Karpas-422 (cell line): ENCODE measurements around the gene MRPL12. TPM values are rescaled to one million over a fixed set of nuclear protein-coding genes. Genes with fewer than 3 reads are reported as not detected.

Experiments
- DNase-seq: peaks from one replicate; pipeline ENCODE4 v3.0.0-alpha.2; 2015
- H2AFZ ChIP-seq: fragments of 200-600 bp; sonication (generic); 2 replicates; pipeline ENCODE4 v1.6.1; 2014; ENCODE audit warnings: antibody characterized with exemption, low read length, mixed read lengths
- H3K27ac ChIP-seq: fragments of 200-600 bp; sonication (generic); 2 replicates; pipeline ENCODE4 v1.5.1; 2014; ENCODE audit warnings: mild to moderate bottlenecking, low read length, moderate library complexity
- H3K27me3 ChIP-seq: fragments of 200-600 bp; sonication (generic); 2 replicates; pipeline ENCODE4 v1.6.1; 2014; ENCODE audit warnings: low read length, mixed read lengths
- H3K36me3 ChIP-seq: fragments of 200-600 bp; sonication (generic); 2 replicates; pipeline ENCODE4 v1.6.1; 2014; ENCODE audit warnings: low read length, mixed read lengths; ENCODE audit not compliant: insufficient read depth
- H3K4me1 ChIP-seq: fragments of 200-600 bp; sonication (generic); 2 replicates; pipeline ENCODE4 v1.6.1; 2014; ENCODE audit warnings: mild to moderate bottlenecking, low read length, mixed read lengths
- H3K4me2 ChIP-seq: fragments of 200-600 bp; sonication (generic); 2 replicates; pipeline ENCODE4 v1.6.1; 2014; ENCODE audit warnings: low read length, low read depth, mild to moderate bottlenecking; ENCODE audit not compliant: poor library complexity, severe bottlenecking
- H3K4me3 ChIP-seq: fragments of 200-600 bp; sonication (generic); 2 replicates; pipeline ENCODE4 v1.5.1; 2014; ENCODE audit warnings: mild to moderate bottlenecking, antibody characterized with exemption, low read length, mixed read lengths
- H3K79me2 ChIP-seq: fragments of 200-600 bp; sonication (generic); 2 replicates; pipeline ENCODE4 v1.6.1; 2014; ENCODE audit warnings: mild to moderate bottlenecking, low read length, mixed read lengths
- H3K9ac ChIP-seq: fragments of 200-600 bp; sonication (generic); 2 replicates; pipeline ENCODE4 v1.6.0; 2014; ENCODE audit warnings: low read length
- H3K9me2 ChIP-seq: fragments of 200-600 bp; sonication (generic), shearing (Covaris generic); replicated peaks from 2 replicates; pipeline ENCODE4 v1.6.0; 2014; ENCODE audit warnings: mild to moderate bottlenecking, low read length, moderate library complexity; ENCODE audit not compliant: insufficient read depth
- H3K9me3 ChIP-seq: fragments of 300-700, 200-600 bp; sonication (generic); 2 replicates; pipeline ENCODE4 v1.6.1; 2014; ENCODE audit warnings: low read length, mixed read lengths
- H4K20me1 ChIP-seq: fragments of 200-600 bp; sonication (generic); 2 replicates; pipeline ENCODE4 v1.6.1; 2014; ENCODE audit warnings: mild to moderate bottlenecking, antibody characterized with exemption, low read length, low read depth; ENCODE audit not compliant: insufficient read depth
- total RNA-seq: library from RNA; depleted of rRNA; stranded (reverse); fragments of >200 nt; shearing (Covaris generic); gene quantifications from 2 replicates; pipeline ENCODE4 v1.2.3, GENCODE V29; 2014; ENCODE audit warnings: low replicate concordance

The MRPL12 gene
- total RNA-seq, 1 experiment from 2014 or later: 13.6 TPM

- peaks cover 28% of the 10 kb centered on the region for H4K20me1 ChIP-seq
- no peaks in the 10 kb centered on the region for H3K27me3 ChIP-seq
- H3K9me3 ChIP-seq: no peaks in the 10 kb centered on the region
- peak overlapping the region; percentile 21; the same call in 1 of the 2 replicates for H3K27ac ChIP-seq
- no peak overlapping the region for H2AFZ ChIP-seq
- peak overlapping the region; percentile 74 for H3K4me3 ChIP-seq
- no peak for DNase-seq
- H3K9ac ChIP-seq: peak overlapping the region; percentile 79
- peaks cover 57% of the 10 kb centered on the region for H3K79me2 ChIP-seq
- peak overlapping the region; percentile 92 for H3K4me2 ChIP-seq
- no peaks in the 10 kb centered on the region for H3K9me2 ChIP-seq
- peaks cover 15% of the 10 kb centered on the region; the same call in 1 of the 2 replicates for H3K36me3 ChIP-seq
- H3K4me1 ChIP-seq: peaks cover 23% of the 10 kb centered on the region
These were observed 18.7 kb upstream of the MRPL12 start for GRCh38 chr17:81684442-81684911.

GRCh38 chr17:81685108-81685507 lies 18.1 kb upstream of the MRPL12 start:
- no peak overlapping the region for H2AFZ ChIP-seq
- peak overlapping the region; percentile 74 for H3K4me3 ChIP-seq
- no peaks in the 10 kb centered on the region for H3K9me3 ChIP-seq
- H3K4me1 ChIP-seq: peaks cover 23% of the 10 kb centered on the region
- H3K9ac ChIP-seq: peak overlapping the region; percentile 79
- no peak for DNase-seq
- peak overlapping the region; percentile 92 for H3K4me2 ChIP-seq
- no peaks in the 10 kb centered on the region for H3K27me3 ChIP-seq
- peaks cover 15% of the 10 kb centered on the region; the same call in 1 of the 2 replicates for H3K36me3 ChIP-seq
- no peaks in the 10 kb centered on the region for H3K9me2 ChIP-seq
- H3K79me2 ChIP-seq: peaks cover 57% of the 10 kb centered on the region
- no peak overlapping the region for H3K27ac ChIP-seq
- H4K20me1 ChIP-seq: peaks cover 28% of the 10 kb centered on the region

- Histone ChIP-seq H3K9me2 (no peaks in the 10 kb centered on the region), H3K9me3 (no peaks in the 10 kb centered on the region), H3K36me3 (peaks cover 15% of the 10 kb centered on the region; the same call in 1 of the 2 replicates), H3K4me2 (no peak overlapping the region), H3K4me3 (no peak overlapping the region), H3K27me3 (no peaks in the 10 kb centered on the region), H3K9ac (no peak overlapping the region), H3K79me2 (peaks cover 55% of the 10 kb centered on the region), H4K20me1 (peaks cover 28% of the 10 kb centered on the region), H3K4me1 (peaks cover 23% of the 10 kb centered on the region), H3K27ac (no peak overlapping the region), H2AFZ (no peak overlapping the region)
- no peak for DNase-seq
These were observed 16.6 kb upstream of the MRPL12 start for GRCh38 chr17:81686614-81687013.

GRCh38 chr17:81687770-81688541 lies 15.2 kb upstream of the MRPL12 start:
- Histone ChIP-seq H4K20me1 (peaks cover 23% of the 10 kb centered on the region), H3K4me1 (peaks cover 17% of the 10 kb centered on the region), H3K9ac (no peak overlapping the region), H3K4me2 (no peak overlapping the region), H2AFZ (no peak overlapping the region), H3K27me3 (no peaks in the 10 kb centered on the region), H3K9me2 (no peaks in the 10 kb centered on the region), H3K9me3 (no peaks in the 10 kb centered on the region), H3K36me3 (peaks cover 15% of the 10 kb centered on the region; the same call in 1 of the 2 replicates), H3K4me3 (no peak overlapping the region), H3K27ac (no peak overlapping the region), H3K79me2 (peaks cover 42% of the 10 kb centered on the region)
- no peak for DNase-seq

GRCh38 chr17:81688616-81689015 lies 14.6 kb upstream of the MRPL12 start:
- Histone ChIP-seq H3K79me2 (peaks cover 36% of the 10 kb centered on the region), H3K9ac (no peak overlapping the region), H3K36me3 (peaks cover 17% of the 10 kb centered on the region; the same call in 1 of the 2 replicates), H3K27ac (no peak overlapping the region), H3K4me1 (peaks cover 17% of the 10 kb centered on the region), H3K27me3 (no peaks in the 10 kb centered on the region), H3K4me2 (no peak overlapping the region), H3K9me2 (no peaks in the 10 kb centered on the region), H2AFZ (no peak overlapping the region), H3K4me3 (no peak overlapping the region), H4K20me1 (peaks cover 20% of the 10 kb centered on the region), H3K9me3 (no peaks in the 10 kb centered on the region)
- no peak for DNase-seq

DNA sequence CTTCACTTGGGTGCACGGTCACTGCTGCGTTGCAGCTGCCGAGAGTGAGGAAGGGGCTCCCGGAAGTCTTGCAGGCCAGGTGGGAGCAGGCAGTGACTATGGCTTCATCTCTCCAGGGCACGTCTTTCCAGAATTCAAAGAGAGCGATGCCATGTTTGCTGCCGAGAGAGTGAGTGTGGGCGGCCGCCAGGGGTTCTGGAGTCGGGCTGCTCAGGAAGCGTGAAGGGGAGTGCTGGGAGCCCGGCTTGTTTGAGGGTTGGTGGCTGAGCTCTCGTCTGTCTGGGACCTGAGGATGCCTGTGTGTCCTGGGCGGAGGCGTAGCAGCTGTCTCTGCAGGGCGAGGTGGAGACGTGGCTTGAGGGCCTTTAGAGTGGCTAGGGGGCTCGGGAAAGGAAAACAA lies 13.1 kb upstream of the MRPL12 start:
- H3K4me3 ChIP-seq: no peak overlapping the region
- DNase-seq: no peak
- H3K27ac ChIP-seq: no peak overlapping the region
- no peaks in the 10 kb centered on the region for H3K9me2 ChIP-seq
- H3K9ac ChIP-seq: no peak overlapping the region
- peaks cover 17% of the 10 kb centered on the region; the same call in 1 of the 2 replicates for H3K36me3 ChIP-seq
- peaks cover 21% of the 10 kb centered on the region for H4K20me1 ChIP-seq
- no peaks in the 10 kb centered on the region for H3K27me3 ChIP-seq
- H3K9me3 ChIP-seq: no peaks in the 10 kb centered on the region
- peaks cover 10% of the 10 kb centered on the region for H3K4me1 ChIP-seq
- H3K4me2 ChIP-seq: no peak overlapping the region
- H2AFZ ChIP-seq: no peak overlapping the region
- H3K79me2 ChIP-seq: peaks cover 24% of the 10 kb centered on the region

DNA sequence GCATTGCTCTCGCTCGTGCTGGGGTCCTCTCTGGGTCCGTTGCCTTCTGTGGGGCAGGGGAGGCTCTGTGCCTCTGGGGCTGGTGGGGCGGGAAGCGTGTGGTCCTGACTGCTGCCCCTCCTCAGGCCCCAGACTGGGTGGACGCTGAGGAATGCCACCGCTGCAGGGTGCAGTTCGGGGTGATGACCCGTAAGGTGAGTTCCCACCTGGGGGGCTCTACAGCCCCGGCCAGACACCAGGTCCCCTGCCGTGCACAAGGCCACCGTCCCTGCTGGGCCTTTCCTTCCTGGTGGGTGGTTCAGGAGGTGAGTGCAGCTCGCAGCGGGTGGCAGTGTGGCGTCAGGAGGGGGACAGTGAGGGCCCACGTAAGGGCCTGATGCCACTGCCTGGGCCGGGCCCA lies 12.6 kb upstream of the MRPL12 start:
- no peaks in the 10 kb centered on the region for H3K27me3 ChIP-seq
- DNase-seq: no peak
- H3K79me2 ChIP-seq: peaks cover 19% of the 10 kb centered on the region
- H3K4me1 ChIP-seq: peaks cover 5% of the 10 kb centered on the region
- peaks cover 14% of the 10 kb centered on the region; the same call in 1 of the 2 replicates for H3K36me3 ChIP-seq
- no peak overlapping the region for H3K4me3 ChIP-seq
- H3K9ac ChIP-seq: no peak overlapping the region
- H3K9me2 ChIP-seq: no peaks in the 10 kb centered on the region
- H2AFZ ChIP-seq: no peak overlapping the region
- no peaks in the 10 kb centered on the region for H3K9me3 ChIP-seq
- H3K4me2 ChIP-seq: no peak overlapping the region
- no peak overlapping the region for H3K27ac ChIP-seq
- peaks cover 16% of the 10 kb centered on the region; the same call in 1 of the 2 replicates for H4K20me1 ChIP-seq

GRCh38 chr17:81691196-81691595 lies 12.0 kb upstream of the MRPL12 start:
- Histone ChIP-seq H3K36me3 (peaks cover 7% of the 10 kb centered on the region; the same call in 1 of the 2 replicates), H3K9me3 (no peaks in the 10 kb centered on the region), H2AFZ (no peak overlapping the region), H3K4me3 (no peak overlapping the region), H3K4me2 (no peak overlapping the region), H3K9me2 (no peaks in the 10 kb centered on the region), H3K9ac (no peak overlapping the region), H3K27ac (no peak overlapping the region), H3K79me2 (peaks cover 12% of the 10 kb centered on the region), H3K4me1 (no peaks in the 10 kb centered on the region), H3K27me3 (no peaks in the 10 kb centered on the region), H4K20me1 (peaks cover 10% of the 10 kb centered on the region; the same call in 1 of the 2 replicates)
- no peak for DNase-seq
